HG03060 (cell line): ENCODE data around the gene VEGFC.

Experiments used
- ATAC-seq: cut with Tn5 transposase; IDR thresholded peaks from one replicate; pipeline ENCODE4 v1.9.1; 2021; ENCODE audit warnings: low read depth, moderate number of reproducible peaks; ENCODE audit not compliant: unreplicated experiment

VEGFC gene

DNA sequence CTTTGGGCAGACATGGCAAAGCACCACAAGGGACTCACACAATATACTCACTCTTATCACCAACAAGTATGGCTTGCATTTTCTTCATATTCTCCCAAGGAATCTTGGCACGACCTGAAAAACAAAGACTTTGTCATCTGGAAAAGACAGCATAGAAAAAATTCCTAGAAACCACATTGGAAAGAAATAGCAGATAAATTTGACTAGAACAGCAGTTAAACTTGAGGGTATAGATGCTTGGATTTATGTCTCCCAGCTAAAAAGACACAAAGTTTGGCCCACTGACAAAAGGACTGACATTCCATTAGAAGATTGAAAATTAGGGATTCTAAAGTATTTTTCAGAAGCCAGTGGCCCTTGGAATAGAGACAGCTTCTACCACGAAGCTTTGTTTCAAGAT lies 6.9 kb upstream of the VEGFC start:
- no peak for ATAC-seq

DNA sequence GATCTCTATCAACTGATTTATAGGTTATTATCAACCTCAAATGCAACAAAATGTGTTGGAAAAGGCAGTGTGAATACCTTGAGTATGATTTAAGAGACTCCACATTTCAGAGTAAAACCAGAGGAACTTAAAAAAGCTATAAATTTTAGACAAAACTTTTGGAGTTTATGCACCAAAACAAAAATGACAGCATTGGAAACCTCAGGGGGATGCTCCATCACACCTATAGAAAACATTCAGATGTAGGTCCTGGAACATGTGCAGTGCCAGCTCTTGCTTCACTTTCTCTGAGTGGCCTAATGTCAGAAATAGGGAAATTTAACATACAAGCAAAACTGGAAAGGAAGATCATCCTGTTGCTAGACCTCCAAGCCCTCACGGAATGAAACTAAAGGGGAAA lies 5.8 kb upstream of the VEGFC start:
- ATAC-seq = no peak

DNA sequence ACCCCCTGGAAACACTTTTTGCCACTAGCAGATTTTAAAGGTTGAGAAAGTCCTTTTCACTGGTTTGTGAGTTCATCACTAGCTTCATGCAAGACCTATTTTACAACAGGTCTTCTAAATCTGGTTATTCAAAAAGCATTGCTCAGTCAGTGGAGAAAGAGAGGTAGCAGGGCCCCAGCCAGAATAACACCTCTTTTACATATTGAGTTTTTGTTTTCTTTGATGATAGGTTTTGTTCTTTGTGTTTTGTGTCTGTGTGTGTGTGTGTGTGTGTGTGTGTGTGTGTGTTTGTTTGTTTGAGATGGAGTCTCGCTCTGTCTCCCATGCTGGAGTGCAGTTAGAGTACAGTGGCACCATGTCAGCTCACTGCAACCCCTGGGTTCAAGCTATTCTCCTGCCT lies 2.7 kb upstream of the VEGFC start:
- ATAC-seq = no peak

DNA sequence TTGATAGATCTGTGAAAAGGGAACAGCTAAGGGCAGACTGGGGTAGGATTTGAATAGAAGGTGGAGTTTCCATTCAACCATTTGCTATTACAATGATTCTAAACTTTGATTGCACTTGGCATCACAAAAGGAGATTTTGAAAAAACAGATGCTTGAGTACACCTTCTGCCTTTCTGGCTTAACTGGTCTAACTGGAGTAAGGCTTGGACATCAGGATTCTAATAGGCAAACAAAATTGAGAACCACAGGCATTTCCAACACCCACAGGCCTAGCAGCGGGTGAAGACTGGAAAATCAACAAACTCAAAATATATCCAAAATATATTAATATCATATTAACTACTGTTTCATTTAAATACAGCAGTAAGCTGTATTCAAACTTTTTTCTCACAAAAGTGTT lies 1.9 kb upstream of the VEGFC start:
- ATAC-seq = no peak

DNA sequence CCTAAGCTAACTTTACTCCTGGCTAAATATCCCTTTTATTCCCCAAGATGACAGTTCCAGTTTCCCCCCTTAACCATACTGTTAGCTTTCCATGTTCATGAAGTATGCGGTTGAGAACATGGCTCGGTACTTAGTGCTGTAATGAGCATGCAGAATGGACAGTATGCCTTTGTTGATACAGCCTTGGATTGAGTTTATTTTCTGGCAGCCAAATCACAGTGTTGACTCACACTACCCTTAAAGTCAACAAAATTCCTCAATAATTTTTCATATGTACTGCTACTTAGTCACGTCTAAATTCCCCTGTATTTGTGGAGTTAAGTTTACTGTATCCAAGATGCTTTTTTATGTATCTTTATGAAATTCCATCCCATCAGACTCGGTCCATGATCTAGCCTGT lies 1.4 kb upstream of the VEGFC start:
- ATAC-seq = no peak

DNA sequence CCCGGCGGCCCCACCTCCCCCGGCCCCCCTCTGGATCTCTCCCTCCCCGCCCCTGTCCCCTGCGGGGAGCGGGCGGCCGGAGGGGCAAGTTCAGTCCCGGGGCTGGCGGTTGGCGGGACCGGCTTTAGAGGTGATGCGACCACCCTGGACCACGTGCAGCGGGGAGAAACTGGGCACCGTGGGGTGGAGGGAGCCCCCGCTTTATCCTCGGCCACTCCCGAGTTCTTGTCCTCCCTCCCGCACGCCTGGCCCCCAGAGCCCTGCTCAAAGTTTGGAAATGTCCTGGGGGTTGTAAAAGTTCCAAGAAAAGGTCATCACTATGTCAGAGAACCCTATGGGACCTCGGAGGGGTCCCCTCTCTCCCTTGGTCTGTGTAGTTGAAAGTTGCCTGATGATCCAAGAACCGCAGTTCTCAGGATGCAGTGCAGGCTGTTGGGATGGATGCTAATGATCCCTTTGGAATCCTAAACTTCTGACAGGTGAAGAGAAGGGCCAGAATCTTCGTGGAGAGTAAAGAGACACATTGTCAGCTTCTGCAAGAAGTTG lies 411 bp upstream of the VEGFC start:
- ATAC-seq = no peak

DNA sequence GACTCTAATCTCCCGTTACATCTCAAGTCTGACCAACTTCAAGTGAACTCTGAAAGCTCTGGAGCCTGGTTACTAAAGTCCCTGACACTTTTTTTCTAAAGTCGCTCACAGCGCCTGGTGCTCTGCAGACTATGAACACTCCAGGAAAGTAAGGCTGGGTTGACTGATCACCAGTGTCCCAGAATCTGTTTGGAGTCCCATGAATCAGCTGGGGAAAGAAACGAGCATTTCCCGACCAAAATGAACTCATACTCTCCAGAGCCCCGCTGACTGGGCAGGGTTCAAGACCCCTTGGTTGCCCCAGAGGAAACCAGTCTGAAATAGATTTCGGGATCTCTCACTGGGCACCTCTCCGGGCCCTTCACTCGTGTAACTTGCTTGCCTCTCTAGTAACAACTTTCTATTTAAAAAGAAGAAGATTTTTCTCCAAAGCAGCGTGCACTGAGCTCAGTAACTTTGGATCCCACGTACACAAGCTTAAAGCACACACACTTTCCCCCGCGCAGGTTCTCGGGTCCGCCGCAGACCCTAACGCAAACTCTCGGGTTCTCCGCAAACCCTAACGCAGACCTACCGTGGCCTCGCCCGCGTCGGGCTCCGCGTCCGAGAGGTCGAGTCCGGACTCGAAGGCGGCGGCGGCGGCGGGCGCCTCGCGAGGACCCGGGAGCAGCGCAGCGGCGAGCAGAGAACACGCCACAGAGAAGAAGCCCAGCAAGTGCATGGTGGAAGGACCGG lies 964 bp downstream of the VEGFC start:
- ATAC-seq = no peak

DNA sequence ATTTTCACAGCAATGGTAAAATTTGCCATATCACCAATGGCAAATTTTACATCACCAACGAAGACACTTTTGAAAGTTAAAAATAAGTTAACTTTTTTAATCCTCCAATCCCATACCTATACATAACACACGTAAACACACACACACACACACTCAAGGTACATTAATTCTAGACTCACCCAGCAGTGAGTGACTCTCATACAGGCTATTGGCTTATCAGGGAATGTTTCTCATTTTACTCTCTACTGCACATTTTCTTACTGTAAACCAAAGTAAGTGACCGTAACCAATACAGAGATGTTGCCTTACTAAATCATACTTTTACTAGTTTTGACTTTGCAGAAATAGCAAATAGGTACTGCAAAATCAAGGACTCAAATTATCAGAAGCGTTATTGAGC lies 2.3 kb downstream of the VEGFC start:
- ATAC-seq = no peak

DNA sequence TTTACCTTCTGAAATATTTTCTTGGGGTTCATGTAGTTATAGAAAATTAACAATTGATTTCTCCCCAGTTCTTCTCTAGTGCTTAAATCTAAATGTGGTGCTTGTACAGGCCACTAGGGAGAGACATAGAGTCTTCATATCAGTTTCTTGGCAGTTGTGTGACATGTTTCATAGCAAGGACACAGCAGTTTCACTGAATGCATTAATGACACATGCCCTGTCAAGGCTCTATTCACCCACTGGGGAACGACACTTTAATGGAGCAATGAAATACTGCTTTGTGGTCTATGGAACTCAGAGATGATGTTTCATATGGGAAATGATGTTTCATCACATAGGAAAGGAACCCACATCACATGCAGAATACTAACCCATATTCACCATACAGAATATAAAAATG lies 2.8 kb downstream of the VEGFC start:
- ATAC-seq = peak; percentile 66

DNA sequence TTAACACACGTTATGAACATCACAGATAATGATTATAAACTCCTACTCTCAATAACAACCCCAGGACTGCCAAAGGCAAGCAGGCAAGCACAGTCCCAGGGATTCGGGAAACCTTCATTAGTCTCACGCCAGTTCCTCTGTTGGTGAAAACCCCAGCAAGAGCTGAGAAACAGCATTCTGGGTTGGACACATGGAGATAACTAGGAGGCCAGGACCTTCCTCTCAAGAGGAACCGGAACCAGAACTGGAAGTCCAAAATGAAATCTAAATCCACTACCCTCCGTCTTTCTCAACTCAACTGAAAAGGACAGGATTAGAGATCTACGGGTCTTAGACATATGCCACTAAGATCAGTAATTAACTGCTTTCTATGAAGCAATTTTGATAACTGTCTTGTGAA lies 3.8 kb downstream of the VEGFC start:
- no peak for ATAC-seq

DNA sequence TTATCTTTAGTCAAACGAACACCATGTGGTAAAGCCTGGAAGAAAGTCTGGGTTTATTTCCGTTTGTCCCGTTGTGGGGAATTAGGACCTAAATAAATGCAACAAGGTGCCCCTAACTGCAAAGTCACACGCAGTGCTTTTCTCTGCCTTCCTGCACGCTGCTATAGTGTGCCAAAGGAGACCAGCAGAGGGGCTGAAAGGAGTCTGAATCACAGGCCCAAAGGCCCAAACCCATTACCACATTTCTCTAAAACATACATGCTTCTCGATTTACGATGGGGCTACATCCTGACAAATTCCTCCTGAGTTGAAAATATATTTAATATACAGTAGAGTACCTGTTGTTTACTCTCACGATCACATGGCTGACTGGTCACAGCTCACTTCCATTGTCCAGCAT lies 4.5 kb downstream of the VEGFC start:
- no peak for ATAC-seq

DNA sequence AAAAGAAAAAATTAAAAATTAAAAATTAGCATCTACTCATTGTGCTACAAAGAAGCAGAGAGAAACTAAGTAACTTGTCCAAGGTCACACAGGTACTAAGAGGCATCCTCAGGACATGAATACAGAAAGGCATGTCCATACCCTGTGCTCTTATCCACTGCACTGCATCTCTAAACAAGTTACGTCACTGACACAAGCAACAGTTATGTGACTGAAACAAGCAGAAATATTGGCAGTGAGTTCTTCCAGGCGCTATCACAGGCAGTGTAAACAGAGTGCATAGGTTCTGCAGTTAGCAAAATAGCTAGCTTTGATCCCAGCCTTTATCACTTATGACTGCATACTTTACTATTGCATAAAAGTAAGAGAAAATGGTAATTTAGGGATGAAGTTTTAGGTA lies 7.9 kb downstream of the VEGFC start:
- ATAC-seq = no peak

DNA sequence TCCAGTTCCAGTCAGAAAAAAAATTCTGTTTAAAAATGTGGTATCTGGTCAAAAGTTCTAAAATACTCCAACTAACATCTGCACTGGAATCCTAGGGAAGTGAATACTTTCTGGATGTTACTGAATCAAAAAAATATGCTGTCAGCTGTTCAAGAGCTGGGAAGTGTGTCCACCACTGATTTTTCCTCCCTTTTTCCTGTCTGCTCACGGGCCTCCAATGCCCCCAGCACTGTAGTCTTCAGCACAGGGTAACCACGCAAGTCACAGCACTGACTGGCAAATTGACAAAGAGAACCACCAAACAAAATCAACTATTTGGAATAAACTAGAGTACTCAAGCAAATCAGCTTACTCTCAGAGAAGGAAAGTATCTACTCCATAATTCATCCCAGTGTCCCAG lies 9.9 kb downstream of the VEGFC start:
- ATAC-seq = no peak

DNA sequence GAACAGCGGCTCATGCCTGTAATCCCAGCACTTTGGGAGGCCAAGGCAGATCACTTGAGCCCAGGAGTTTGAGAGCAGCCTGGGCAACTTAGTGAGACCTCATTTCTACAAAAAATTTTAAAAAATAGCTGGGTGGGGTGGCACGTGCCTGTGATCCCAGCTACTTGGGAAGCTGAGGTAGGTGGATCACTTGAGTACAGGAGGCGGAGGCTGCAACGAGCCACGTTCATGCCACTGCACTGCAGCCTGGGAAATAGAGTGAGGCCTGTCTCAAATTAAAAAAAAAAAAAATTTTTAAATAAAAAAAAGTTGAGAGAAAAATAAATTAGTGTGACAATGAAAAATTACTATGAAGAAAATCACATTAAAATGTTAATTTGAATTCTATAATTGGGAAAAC lies 10.5 kb downstream of the VEGFC start:
- no peak for ATAC-seq

DNA sequence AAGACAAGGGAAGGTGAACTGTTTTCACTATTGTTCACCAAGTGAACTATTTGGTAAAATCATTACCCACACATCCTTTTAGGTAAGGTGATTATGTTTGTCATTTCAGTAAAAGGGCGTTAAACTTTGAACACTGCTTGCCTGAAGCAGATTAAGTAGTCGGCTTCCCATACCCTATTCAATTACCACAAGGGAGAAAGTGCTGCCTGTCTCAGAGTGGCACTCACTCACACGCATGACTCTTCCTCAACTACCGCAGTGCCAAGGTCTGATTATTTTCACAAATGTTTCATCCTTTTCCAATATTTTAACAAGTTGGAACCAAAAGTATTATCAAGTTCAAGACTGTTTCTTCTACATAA lies 11.0 kb downstream of the VEGFC start:
- no peak for ATAC-seq

DNA sequence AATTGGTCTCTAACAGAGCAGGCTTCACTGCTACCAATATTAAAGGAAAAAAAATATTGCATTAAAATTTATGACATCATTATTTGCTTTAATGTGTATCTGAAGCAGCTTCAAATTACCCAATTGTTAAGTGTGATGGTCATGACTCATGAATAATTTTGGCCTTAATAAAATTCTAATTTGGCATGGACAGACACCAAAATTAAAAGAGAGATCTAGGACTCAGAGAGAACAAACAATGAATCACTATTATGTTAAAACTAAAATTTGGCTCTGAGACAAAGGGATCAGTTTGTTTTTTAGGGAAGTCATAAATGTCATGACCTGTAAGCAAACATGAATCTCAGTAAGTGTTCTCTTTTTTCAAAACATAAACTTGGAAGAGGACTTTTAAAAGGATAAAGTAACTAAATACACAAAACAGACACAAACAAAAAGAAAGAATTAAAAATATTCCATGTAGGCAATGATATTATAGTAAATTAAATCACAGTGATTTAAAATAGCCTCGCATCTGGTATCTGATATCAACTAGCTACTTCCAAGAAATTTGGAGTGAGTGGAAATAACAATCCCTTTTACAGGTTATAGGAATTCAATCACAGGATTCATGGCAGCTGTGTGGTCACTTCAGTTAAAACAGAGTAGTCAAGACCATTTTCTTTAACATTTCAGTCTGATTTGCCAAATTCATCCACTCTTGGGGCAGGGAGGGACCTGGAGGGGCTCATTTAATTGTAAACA lies 11.6 kb downstream of the VEGFC start:
- no peak for ATAC-seq

DNA sequence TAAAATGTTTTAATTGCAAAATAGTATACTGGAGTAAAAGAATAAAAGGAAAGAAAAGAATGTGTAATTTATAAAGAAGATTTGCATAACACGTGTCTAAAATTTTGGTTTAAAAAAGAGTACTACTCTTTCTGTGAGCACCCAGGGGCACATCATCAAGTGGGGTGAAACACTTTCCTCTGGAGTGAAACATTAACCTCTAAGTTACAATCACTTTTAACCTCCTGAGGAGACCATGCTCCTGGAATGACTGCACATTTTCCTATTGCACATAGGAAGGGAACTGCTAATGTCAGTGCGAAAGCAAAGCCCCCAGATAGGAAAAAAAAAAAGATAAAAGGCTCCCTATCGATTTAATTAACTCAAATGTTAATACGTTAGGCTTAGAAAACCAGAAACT lies 13.3 kb downstream of the VEGFC start:
- no peak for ATAC-seq

DNA sequence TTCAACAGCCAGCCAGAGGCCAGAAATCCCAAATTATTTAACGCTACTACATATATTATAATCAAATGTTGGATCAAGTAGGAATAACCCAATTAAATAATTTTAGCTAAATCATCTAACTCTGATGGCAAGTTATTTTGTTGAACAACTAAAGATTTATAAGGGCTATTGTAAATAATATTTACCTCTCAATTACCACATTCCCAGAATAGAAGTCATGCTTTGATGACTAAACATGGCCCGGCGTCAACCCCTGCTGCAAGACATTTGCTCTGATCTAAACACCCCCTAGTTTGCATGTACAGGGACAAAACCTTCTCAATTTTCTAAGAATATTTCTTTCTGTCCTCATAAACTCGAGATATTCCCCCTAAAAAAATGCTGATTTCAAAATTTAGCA lies 14.2 kb downstream of the VEGFC start:
- no peak for ATAC-seq

DNA sequence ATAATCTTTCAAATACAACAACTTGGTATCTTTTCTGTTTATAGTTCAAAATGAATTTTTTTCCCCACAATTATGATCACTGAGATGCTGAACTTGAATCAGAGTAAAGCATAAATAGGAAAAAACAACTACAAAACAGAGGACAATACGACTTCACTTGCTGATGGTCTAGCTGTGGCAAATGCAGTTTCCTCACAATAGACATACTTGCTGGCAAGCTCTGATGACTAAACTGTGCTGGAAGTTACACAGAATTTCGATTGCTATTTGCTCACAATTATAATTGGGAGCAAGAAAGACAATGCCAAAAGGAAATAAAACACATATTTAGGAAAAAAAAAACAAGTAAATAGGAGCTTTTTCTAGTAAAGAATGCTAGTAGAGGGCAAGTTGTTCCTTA lies 14.7 kb downstream of the VEGFC start:
- no peak for ATAC-seq

DNA sequence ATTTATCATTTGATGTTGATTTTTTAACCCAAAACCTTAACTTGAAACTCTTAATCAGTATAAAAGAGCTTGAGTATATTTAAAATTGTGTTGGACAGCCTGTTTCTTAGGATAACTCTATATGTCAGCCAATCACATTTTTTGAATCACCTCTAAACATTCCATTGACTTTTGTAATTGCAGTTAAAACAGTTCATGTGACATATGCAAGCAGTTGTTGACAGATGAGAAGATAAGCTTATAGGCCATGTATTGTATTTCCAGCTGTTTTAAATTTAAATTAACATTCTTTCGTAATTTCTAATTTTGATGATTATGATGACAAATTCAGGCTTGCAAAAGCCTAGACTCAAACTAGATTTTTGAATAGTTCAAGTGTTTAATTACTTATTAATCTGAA lies 17.4 kb downstream of the VEGFC start:
- ATAC-seq = no peak

DNA sequence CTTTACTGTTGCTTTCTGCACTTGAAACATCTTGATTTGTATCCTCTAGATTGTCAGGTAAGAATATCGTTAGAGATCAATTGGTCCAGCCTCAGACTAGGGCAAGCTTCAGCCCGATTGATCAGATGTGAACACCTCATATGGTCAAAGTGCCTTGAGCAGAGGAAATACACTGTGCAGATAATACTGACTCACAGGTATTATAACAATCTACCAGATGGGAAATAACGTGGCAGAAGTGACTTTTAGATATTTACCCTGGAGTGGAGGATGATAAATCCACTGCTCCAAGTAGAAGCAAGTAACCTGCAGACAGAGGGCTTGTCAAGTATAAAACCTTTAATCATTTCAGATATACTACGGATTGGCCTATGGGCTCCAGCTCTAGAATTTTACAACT lies 17.9 kb downstream of the VEGFC start:
- ATAC-seq = no peak

DNA sequence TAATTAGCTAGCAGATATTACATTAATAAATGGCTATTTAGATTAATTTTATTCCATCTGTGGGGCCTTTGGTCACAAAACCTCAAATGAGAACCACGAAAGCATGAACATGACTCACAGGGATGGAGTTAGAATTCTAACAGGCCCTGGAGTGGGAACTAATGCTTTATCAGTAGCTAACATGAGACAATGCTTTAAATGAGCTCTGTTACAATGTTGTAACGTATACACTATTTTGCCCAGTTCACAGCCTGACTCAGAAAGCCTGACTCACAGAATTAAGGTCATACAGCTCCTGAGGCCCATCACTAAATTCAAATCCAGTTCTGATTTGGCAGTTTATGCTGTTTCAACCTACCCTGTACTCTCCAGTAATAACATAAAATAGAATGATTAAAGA lies 23.2 kb downstream of the VEGFC start:
- no peak for ATAC-seq
